Pulmonary artery endothelial cell (primary cell): Measurements from ENCODE around the gene ALDH3B1. TPM values are rescaled to one million over a fixed set of nuclear protein-coding genes. Genes with fewer than 3 reads are reported as not detected.

ENCODE experiments used
- DNase-seq: peaks from one replicate; pipeline ENCODE4 v3.0.0-alpha.2; 2011; ENCODE audit warnings: low read depth, low spot score
- total RNA-seq: library from RNA; depleted of rRNA; stranded (reverse); fragments of >200 nt; gene quantifications from 2 replicates; pipeline ENCODE4 v1.2.3, GENCODE V29; 2014

Gene ALDH3B1
- total RNA-seq, 1 donor from 2014 or later = 1.3 TPM

DNA sequence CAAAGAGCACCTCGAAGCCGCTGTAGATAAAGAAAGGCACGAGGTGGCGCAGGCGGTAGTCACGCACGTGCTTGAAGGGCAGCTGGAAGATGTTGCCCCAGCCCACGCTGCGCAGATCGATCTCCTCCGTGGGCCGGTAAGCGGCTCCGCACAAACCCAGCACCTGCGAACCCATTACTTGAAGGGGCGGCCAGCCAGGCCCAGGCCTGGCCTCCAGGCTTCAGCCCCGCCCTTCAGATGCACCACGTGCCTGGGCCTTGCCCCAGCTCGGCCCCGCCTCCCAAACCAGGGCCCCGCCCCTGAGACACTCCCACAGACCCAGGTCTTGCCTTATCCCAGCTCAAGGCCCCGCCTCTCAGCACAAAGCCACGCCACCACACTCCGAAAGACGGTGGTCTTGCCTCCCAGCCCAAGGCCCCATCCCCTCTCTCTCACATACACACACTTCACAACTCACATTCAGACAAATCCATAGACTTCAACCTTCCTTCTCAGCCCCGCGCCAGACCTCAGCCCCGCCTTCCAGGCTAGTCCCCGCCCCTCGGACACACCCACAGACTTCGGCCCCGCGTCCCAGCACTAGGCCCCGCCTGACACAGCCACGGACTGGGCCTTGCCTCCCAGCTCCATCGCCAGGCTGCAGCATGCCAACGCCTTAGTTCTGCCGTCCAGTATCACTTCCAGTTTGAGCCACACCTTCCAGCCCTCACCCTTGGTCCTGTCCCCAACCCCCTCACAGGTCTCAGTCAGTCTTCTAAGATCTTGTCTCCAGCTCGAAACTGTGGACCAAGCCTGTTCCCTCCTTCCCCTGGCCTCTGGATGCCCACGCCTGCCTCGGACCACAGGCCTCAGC, 13.3 kb upstream of the ALDH3B1 start:
- no peak for DNase-seq

DNA sequence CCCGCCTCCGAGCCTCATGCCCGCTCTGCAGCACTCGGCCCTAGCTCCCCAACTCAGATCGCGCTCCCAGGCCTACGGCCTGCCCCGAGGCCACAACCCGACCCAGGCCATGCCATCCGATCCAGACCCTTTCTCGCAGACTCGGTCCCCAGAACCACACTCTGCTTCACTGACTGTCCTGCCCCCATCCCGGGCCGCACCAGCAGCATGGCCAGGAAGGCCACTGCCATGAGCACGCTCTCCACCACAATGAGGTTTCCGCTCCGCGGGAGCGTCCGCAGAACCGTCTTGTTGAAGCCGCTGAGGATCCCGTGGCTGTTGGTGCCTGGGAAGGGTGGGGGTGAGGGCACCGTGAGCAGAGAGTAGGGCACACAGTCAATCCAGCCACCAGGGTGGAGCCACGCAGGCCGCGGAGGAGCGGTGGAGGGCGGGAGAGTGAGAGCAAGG, 12.6 kb upstream of the ALDH3B1 start:
- DNase-seq = no peak

DNA sequence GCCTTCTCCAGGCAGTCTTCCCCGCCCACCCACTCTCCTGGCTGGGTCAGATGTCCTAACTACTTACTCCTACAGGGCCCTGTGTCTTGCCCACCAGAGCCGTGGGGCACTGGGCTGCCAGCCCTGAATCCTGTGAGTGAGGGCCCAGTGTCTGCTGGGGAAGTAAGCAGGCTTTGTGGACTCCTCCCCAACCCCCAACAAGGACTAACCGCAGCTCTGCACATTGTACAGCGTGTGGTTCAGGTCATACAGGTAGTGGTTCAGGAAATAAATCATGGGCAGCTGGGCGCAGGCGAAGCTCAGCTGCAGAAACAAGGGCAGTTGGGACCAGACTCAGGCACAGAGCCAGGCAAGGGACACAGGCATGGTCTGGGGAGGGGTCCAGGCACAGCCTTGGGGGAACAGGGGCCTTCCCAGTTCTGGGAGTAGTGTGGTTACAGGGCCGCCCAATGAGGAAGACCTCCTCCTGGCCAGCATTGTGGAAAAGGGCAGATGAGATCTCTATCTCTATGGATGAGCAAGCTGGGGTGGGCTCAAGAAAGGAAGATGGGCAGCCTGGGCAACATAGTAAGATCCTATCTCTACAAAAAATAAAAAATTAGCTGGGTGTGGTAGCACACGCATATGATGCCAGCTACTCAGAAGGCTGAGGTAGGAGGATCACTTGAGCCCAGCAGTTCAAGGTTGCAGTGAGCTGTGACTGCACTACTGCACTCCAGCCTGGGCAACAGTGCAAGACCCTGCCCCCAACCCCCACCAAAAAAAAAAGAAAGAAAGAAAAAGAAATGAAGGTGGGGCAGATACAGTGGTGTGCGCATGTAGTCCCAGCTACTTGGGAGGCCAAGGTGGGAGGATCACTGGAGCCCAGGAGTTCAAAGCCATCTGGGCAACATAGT, 11.7 kb upstream of the ALDH3B1 start:
- no peak for DNase-seq

DNA sequence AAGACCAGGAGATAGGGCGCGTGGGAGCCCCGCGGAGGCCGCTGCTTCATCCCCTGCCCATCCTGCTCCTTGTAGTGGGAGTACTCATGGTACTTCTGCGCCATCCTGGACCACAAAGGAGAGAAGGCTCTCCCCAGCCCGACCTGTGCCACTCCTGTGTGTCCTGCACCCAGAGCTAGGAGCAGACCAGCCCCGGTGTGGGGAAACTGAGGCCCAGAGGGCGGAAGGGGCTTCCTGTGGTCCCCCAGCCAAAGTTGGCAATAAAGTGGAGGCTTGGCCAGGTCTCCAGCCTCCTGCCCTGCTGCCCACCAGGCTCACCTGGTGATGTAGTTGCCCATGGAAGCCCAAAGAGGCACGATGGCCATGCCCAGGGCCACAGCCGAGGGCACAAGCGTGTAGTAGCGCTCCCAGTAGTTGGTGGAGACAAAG, 10.9 kb upstream of the ALDH3B1 start:
- no peak for DNase-seq

DNA sequence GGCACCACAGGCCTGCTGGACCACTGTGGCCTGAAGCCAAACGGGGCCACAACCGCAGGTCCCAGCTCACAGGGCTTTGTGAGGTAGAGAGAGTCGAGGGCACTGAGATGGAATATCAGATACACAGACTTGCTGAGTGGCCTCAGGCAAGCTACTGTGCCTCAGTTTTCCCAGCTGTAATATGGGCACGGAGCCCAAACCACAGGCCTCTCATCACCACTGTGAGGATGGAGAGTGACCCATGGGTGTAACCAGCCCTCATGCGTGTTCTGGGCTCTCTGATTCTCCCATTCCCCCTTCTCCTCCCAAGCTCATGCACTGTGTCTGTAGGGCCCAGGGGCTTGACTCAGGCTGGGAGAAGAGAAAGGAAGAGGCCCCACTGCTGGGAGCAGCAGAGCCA, 10.4 kb upstream of the ALDH3B1 start:
- no peak for DNase-seq

DNA sequence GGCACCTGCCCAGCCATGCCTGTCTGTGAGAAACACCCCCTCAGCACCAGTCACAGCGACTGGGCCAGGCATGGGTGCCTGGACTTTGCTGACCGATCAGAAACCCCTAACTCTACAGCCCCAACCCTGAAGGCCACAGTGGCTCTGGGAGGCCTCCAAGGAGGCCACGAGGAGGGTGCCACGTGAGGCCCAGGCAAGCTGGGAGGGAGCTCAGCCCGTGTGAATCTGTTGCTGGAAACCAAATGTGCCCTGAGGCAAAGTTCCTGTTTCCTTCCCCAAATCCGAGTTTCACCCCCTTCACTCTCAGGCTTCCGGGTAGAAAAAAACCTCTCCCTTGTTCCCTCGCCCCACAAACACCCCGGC, 7.6 kb upstream of the ALDH3B1 start:
- no peak for DNase-seq

DNA sequence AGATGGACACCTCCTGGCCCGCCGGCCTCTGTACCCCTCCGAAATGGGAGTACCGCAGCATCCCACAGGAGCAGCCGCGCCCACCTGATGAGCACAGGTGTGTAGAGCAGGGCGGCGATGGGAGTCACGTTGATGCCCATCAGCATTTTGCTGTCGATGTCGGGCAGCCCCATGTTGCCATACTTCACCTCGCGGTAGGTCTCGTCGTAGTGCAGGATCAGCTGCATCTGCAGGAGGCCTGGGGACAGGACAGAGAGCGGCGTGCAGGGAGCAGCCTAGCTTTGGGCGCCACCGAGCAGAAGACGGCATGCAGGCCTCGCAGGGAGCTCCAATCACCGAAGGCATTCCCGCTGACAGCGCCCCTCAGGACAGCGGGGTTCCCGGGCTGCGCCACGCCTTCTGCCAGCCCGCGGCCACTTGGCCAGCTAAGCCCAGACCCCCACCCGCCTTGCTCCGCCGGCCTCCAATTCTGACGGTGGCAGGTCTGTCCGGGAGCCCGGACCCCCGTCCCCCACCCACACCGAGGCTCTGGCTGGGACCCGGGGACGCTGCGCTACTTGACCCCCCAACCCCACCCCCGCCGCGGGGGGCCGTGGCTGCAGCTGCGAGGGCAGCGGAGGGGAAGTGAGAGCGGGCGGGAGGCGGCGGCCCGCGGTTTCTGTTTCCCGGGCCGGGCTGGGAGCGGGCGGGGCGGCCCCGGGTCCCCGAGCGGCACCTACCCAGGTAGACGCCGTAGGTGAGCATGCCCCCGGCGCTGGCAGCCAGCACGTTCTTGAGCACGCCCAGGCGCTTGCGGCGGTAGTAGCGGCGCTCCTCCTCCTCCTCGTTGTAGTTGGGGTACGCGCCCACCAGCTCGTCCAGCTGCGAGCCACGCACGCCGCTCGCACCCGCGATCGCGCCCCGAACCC, 6.9 kb upstream of the ALDH3B1 start:
- DNase-seq = no peak

DNA sequence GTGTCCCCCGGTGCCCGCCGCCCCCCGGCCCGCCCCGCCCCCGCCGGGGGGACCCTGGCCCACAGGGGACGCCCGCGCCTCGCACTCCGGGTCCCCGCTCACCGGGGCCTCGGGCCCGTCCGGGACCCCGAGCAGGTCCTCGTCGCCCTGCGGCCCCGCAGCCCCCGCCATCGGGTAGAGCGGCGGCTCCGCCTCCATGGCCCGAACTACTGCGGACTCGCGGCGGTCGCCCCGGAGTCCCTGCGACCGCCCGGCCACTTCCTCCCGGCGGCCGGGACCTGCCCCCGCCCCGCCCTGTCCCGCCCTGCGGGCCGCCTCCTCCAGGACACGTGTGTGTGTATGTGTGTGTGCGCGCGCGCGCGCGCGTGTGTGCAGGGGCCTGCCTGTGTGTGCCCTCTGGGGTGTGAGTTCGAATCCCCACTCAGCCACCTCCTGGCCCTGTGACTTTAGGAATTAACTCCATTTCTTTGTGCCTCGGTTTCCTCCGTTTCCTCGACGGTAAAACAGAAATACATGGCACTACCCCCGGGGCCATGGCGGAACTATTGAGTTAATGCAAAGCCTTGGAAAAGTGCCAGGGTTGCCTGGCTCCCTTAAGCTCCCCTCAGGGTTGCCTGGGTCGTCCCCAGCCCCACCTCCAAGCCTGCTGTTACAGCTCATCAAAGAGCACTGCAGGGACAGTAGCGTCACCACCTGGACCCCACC, 6.1 kb upstream of the ALDH3B1 start, which contains the start of gene UNC93B1:
Gene UNC93B1 (minus strand): TSS at position 252 of the 705 bp plus-strand sequence. CDS start 54 bp downstream, at position 198.
- no peak for DNase-seq

DNA sequence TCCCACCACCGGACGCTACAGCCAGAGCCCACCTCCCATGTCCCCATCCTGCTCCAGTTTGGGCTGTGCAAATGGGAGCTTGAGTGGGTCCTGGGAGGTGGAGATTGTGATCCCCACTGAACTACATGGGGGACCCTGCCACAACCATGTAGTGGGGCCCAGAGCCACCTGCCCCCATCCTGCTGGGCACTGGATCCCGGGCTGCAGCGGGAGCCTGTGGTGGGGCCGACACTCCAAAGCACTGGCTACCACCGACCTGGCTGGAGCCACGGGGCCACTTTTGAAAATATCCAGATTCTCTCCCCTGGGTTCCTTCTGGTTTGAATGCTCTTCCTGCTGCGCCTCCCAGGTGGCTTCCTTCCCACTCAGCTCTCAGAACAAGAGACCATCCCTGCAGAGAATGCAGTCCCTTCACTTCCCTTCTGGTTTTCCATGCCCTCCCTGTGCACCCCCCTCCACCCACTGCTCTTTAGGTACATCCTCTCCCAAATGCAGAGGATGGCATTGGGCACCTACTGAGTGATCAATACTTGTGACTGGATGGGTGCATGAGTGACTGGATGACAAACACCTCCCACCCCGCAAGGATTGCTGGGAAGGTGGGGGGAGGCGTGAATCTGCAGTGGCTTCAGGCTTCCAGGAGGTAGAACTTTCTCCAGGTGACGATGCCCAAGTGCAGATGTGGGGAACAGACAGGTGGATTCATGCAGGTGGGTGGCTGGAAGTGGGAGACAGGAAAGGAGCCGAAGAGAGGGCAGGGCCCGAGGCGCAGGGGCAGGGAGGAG, 5.4 kb upstream of the ALDH3B1 start:
- no peak for DNase-seq

DNA sequence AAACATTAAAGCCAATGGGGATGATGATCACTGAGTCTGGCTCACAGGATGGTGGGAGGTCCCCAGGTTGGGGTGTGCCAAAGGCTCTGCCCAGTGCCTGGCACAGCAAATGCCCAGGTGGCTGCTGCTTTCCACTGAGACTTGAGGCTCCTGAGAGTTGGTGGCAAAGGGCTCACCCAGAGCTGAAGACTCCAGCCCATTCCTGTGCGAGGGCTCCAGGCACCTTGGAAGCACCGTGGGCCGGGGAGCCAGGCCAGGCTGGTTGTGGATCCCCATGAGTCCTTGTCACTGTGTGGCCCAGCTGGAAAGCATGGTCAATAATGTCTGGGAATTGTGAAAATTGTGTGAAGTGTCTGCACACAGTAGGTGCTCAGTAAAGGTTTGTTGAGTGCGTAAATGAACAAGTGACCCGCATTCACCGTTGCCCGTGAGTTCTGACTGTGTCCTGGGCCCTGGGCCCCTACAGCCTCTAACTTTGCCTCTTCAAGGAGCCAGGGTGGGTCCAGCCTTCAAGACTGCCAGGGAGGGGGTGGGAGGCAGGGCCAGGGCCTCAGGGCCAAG, 3.4 kb upstream of the ALDH3B1 start:
- no peak for DNase-seq

DNA sequence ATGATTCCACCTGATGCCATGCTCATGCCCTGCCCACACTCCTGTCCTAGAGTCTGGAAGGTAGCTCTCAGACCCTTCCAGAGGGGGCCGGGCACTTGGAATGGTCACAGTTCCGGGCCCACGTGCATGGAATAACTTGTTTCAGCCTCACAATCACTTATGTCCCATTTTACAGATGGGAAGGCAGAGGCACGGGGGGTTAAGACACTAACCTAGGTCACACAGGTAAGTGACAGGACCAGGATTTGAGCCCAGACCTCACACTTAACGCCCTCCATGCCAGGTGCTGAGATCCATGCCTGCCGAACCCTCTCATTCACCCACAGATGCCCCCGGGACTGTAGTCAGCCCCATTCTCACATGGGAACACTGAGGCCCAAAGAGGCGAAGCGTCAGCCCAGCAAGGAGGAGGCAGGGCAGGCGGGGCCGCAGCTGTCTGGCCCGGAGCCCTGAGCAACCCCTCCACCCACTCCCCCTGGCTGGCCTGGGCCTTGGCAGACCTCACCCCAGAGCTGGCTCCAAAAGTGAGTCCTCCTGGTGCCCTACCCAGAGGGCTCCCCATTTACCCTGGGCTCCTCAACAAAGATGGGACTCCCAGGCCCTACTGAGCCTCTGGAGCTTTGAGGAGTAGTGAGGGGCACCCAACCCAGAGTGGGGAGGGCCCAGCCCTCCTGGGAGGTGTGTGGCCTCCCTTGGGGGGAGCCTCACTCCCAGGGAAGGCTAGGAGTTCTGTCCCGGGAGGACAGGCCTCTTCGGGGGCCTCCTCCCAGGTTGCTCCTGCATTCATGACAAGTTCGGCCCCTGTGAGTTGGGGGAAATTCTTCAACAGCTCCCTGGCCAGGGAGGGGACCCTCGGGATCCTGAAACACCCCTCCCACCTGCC, 2.4 kb upstream of the ALDH3B1 start:
- no peak for DNase-seq

DNA sequence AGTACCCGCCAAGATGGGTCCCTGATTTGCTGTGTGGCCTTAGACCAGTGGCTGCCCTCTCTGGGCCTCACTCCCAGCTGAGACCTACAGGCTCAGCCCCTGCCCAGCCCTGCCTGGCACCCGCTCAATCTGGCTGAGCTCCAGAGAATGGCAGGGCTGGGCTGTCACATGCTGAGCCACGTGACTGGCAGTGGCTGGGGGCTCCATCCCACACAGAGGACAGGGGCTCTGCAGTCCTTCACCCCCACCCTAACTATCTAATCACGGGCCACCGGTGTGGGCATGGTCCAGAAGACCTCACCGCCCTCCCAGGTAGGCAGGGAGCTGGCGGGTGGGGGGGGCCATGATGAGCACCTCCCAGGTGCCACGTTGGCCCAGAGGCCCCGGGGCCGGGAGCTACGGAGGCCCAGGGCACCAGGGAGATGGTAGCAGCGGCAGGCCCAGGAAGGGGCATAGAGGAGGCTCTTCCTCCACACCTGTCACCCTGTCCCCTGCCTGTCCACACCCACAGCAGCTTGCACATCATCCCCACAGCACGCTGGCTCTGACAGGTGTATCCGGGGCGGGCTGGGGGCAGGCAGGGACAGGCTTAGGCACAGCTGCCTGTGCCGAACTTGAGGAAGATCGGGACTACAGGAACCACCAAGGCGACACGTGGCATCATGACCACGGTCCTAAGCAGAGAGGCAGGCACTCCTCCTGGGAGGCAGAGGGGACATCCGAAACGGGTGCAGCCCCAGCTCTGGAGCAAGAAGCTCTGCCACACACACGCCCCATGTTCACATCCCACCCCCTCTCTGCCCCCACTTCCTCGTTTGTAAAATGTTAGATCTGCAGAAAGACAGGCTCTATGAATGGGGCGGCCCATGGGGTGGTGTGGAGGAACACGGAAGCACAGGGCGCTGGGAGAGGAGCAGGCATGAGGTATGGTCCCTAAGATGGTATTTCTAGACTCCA, 1.5 kb upstream of the ALDH3B1 start:
- DNase-seq = no peak

DNA sequence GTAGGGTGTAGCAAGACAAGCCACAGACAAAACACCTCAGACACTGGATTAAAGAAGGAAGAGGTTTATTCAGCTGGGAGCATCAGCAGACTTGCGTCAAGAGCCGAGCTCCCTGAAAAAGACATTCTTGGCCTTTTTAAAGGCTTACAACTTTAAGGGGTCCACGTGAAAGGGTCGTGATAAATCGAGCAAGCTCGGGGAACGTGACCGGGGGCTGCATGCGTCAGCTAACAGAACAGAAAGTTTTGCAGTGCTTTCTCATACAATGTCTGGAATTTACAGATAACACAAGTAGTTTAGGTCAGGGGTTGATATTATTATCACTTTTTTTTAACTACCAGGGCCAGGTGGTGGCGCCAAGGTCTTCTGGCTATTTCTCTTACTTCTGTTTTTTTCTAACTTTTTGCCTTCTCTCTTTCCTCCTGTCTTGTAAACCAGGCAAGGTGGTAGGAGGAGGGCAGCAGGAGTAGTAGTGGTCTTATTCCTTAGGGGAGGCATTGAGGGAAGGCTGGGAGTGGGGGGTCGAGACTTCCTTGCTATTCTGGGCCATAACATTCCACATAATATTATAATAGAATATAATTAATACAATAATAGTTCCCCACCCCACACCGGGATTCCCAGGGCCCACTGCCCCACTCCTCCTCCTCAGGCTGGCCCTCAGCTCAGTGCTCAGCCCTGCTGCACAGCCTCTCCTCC, 587 bp upstream of the ALDH3B1 start:
- DNase-seq = no peak

DNA sequence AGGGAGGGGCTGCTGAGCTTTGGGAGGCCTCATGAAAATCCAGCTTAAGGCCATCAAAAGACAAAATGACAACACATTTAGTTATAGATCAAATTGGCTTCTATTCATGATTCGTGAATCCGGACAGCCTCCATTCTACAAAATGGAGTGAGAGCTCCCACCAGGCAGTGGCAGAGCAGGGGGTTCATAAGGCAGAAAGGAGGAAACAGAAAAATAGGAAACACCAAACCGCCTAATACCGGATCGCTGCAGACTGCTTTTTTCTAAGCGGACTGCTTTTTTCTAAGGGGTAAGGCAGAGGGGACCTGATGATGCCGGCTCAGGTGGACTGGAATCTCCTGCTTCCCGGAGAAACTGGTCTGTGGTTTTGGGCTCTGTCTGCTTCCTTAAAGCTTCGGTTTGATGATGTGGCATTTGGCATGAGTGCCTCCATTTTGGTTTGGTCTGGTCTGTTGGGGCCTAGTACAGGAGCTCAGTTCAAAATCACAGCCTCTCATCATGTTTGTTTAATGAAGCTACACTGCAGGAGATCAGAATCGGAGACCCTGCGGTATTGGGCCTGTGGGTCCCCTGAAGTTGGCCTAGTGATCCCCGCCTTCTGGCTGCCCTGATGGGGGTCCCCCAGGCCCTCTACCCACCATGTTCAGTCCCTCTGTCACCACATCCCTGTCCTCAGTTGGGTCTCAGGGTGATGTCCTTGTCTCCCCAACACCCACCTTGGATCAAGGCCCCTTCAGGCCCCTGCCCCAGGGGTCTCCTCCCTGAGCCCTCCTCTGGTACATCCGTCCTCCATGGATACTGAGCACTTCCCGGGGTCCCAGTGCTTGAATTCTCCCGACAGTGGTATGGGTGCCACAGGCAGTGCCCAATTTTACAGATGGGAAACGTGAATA, 1.2 kb downstream of the ALDH3B1 start:
- no peak for DNase-seq

DNA sequence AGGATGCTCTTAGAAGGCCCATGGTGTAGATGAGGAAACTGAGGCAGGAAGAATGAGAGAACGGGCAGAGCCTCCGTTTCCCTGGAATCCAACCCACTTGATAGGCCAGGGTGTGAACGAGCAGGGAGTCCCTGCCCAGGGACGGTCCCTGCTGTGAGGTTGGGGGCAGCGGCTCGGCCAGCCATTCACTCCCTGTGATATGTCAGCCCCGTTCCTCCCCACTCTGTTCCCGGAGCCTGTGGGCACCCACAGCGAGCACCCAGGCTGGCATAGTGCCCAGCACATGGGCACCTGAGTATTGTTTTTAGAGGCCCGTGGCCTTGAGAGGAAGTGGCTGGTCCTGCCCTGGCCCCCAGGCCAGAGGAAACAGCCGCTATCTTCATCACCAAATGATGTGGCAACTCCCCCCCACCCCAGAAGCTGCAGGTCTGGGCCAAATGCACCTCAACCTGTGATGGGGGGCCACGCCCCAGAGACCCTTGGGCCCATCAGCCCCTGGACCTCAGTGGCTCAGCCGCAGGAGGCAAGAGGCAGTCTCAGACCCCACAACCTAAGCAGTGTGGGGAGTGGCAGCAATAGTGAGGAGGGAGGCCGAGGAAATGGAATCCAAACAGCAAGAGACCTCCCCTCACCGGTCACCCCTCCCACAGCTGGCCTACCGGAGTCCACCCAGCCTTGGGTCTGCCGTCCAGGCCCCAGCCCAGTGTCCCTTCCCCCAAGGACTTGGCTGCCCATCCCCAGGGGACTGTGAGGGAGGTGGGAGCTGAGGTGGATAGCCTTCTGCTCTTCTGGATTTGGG, 2.1 kb downstream of the ALDH3B1 start:
- DNase-seq = no peak
